GM18499 (cell line): ENCODE measurements around the gene SCO1.

Experiments used
- ATAC-seq: cut with Tn5 transposase; IDR thresholded peaks from one replicate; pipeline ENCODE4 v1.9.1; 2021; ENCODE audit warnings: moderate number of reproducible peaks; ENCODE audit not compliant: insufficient read depth, unreplicated experiment

The SCO1 gene

DNA sequence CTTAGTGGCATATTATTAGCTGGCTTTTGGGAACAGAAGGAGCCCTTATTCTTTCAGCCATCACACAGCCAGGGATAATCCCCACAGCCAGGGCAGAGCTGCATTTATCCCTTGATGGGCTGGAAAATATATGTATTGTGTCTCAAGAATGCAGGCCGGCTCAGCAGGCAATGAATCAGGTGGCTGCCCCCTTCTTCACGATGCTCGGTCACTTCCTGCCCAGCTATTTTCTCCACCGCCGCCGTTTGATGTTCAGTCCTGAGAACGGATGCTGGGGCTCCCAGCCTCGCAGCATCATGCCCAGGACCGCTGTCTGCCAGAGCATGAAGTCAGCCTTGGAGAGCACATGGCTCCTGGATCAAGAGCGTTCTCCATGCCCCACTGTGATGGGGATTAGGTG is 35.9 kb downstream of the SCO1 start:
- ATAC-seq: no peak

DNA sequence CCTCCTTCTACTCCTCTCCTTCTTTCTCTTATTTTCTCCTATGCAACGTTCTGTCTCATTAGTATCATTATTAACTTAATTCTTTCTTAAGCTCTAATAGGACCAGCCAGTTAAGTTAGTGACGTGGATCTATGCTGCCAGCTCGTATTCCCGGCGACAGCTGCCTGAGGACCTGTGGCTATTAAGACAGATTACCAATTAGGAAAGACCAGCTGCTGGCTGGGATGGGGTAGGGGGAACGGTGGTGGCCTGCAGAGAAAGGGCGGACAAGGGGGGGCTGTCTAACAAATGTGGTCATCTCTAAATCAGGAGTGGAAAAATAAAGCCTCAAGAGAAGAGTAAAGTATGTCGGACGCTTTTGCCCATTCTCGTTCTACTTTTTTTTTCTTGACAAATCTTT is 39.5 kb downstream of the SCO1 start:
- no peak for ATAC-seq

DNA sequence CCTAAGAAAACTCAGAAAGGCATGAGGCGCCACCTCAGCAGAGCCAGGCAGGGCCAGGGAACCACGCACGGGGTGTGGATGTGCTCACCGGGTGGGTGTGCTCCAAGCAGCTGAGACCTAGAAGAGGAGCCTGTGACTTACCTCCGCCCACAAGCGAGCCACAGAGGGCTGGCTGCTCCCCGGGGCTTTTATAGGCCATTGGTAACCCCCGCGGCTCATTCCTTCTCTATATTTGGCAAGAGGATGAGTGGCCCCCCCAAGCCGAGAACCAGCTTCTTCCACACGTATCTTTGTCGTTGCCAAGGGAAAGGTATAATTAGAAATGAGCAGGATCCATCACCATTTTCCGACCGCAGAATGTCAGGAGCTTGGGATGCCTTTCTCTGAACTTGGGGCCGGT is 40.2 kb downstream of the SCO1 start, which contains the start of gene MYH3:
Gene MYH3, minus strand, starts transcription at position 162 of the 400 bp plus-strand sequence. CDS start 2,245 bp downstream, outside the sequence.
- no peak for ATAC-seq

DNA sequence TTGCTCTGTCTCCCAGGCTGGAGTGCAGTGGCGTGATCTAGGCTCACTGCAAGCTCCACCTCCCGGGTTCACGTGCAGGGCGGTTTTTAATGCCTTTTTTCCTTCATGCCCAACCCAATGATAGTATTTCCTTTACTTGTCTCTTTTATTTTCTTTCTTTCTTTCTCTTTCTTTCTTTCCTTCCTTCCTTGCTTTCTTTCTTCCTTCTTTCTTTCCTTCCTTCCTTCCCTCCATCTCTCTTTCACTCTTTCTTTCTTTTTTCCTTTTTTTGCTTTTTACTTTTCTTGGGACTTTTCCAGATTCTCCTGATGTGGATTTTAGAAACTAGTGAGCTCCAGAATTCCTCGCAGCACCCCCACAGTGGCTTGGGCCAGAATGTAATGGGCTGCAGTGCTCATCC is 43.3 kb downstream of the SCO1 start:
- ATAC-seq: no peak

DNA sequence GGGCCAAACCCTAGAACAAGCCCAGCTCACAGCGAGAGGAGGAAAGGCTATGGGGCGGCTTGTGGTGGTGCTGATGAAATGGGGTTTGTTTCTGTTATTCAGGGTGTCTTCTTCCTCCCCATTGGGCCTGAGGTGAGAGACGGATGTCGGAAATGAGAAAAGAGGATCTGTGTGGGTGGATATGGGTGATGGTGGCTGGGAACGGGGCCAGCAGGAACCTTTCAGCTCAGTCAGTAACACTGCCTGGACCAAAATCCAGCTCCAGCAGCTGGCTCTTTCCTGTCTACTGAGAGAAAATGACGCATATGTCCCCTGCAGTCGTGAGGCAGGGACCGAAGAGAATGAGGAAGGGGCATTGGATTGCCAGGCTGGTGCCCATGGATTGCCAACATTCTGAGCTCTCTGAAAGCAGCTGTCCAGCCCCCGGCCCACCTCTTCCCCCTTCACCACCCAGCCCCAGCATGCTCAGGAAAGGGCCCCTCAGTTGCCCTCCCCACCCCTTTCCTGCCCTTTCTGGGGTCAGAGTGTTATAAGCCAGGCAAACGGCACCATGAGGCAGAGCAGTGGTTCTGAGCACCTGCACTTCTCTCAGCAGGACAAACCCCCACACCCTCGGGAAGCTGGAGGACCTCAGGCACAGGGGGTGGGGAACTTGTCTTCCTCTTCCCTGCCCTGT is 44.2 kb downstream of the SCO1 start:
- ATAC-seq: no peak

DNA sequence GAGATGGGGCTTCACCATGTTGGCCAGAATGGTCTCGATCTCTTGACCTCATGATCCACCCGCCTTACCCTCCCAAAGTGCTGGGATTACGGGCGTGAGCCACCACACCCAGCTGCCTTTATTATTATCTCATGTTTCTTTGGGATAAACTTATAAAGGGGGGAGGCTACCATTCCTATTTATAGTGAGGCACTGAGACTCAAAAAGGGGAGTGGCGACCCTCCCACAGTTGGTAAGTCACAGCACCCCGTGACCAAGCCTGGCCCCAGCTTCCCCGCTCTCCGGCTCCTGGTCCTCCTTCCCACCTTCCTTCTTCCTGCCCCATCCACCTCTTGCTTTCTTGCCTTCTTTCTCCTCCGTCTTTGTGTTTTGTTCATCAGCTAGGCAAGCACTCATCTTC is 45.4 kb downstream of the SCO1 start:
- no peak for ATAC-seq

DNA sequence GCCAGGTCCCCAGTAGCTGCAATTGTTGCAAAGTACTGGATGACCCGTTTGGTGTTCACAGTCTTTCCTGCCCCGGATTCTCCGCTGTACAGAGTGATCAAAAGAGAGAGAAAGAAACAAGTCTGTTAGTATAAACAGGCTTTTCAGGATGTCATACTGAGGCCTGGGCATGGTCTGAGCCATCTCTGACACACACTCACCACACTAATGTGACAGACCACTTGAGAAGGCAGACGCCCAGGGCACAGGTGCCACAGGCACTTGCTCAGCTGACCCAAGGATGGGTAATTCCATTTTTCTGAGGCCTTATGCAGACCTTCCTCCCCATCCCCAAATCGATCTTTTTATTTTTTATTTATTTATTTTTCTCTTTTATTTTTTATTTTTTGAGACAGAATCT is 47.7 kb downstream of the SCO1 start:
- no peak for ATAC-seq

DNA sequence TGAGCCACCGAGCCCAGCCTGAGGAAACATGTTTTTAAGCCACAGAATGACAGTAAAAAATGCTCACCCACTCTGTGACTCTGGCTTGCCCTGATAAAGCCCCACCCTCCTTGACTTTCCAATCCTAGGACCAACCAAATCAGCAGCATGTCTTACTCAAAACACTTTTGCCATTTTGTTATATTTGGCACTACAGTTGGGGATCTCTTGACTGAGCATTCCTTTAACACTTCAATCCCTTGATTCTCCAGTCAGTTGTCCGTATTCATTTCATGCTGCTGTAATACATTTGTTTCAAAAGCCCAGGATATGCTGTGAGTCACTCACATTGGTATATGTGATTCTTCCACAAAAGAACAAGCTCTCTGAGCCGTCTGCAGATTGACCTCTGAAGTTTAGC is 48.4 kb downstream of the SCO1 start:
- ATAC-seq: no peak

DNA sequence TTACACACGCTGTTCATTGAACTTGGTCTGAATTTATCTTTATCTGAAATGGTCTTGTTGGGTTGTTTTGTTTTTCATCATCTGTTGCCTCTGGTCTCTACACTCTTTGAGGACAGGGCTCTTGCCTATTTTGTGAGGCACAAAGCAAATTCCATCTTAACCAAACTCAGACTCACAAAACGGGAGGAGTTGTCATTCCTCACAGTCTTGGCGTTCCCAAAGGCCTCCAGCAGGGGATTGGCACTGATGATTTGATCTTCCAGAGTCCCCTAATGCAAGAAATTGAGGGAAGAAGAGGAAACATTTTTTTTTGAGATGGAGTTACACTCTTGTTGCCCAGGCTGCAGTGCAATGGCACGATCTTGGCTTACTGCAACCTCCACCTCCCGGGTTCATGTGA is 49.0 kb downstream of the SCO1 start:
- ATAC-seq: no peak

DNA sequence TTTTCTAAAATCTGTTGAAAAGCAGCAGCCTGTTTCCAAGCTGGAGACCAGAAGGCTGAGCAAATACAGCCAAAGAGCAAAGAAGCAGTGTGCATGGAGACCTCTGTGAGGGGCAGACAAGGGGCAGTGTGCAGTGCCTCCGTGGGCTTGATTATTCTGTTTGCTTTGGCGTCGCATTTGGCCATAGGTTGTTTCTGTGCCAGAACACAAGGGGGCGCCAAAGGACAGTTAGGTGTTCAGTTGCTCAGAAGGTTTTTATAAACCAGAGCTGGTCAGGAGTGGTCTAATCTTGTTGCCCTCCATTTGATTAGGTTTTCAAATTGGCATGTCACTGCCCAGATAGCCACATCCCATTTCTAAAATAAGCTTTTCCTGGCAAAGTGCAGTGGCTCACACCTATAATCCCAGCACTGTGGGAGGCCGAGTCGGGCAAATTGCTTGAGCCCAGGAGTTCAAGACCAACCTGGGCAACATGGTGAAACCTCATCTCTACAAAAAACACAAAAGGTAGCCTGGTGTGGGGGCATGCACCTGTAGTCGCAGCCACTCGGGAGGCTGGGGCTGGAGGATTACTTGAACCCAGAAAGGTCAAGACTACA is 50.8 kb downstream of the SCO1 start:
- ATAC-seq: no peak

DNA sequence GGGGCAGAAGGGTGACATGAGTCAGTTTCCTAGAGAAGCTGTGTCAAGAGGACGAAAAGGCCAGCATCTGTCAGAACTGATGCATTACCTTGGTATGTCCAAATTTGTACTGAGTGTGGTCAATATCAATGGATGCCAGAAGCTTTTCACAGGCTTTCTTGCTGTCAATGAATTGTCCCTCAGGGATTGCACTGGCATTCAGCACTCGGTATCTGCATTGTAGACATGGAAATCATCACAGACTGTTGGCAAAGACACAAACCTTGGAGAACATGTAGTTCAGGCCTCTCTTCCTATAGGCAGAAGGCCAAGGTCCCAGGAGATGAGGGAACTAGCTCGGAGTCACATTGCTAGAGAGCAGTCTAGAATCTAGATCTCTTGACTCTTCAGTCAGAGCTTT is 56.9 kb downstream of the SCO1 start:
- ATAC-seq: no peak

DNA sequence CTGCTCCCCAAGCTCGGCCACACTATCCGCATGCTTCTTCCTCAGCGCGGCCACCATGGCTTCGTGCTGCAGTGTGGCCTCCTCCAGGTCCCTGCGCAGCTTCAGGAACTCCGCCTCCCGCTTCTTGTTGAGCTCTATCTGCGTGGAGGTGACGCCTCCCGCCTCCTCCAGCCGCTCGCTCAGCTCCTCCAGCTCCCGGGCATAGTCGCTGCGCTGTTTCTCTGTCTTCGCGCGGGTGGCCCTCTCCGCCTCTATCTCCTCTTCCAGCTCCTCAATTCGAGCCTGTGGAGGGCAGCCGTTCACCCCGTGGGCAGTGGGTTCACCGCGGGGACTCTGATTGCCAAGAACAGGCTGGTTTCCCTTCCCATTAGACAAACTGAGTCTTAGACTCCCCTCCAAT is 59.2 kb downstream of the SCO1 start:
- no peak for ATAC-seq

DNA sequence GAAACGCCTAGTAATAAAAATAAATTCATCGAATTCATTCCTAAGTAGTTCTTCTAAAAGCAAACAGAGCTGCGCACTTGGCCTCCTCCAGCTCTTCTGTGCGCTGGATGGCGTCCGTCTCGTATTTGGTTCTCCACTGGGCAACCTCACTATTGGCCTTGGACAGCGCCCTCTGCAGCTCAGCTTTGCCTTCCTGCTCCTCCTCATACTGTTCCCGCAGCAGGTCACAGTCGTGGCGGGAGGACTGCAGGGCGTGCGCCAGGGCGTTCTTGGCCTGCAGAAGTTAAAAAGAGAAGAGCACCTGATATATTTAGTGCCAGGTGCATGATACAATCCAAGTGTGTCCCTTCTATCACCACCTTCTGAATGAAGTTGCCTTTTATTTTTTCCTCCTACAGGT is 62.0 kb downstream of the SCO1 start:
- ATAC-seq: no peak

DNA sequence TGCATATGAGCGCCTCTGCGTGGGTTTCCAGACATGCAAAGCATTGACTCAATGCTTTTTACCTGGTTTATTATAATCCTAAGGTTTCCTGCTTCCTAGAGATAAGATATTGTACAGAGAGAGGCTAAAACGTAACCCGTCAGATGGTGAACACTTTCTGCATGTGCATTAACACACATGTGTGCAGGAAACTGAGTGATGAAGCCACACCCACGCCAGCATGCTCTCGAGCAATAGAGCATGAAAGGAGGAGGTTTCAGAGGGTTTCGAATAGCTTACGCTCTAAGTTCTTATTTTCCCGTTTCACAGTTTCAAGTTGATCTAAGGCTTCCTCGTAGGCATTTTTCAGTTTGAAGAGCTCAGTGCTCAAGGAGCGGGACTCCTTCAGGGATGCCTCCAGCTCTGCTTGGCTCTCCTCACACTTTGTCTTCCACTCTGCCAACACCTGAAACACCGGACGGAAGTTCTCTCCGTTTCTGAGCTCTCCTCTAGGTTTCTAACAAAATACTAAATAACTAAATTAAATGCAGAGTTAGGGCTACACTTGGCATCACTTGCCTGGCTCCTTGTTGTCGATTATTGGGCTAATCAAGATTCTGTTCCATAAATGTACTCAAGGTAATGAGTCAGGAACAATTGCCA is 63.5 kb downstream of the SCO1 start:
- peak; percentile 91 for ATAC-seq

DNA sequence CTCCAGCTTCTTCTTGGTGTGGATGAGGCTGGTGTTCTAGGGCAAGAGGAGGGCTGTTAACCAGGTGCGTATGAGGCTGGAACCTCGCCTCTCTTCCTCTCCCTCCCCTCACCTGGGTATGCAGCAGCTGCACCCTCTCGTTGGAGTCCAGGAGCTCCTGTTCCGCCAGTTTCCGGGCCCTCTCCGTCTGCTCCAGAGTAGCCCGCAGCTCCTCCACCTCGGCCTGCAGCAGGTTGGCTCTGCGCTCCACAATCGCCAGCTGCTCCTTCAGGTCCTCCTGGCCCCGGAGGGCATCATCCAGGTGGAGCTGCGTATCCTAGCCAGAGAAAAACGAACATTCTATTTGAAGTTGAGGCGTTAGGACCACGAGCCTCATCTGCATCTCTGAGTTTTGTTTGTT is 65.6 kb downstream of the SCO1 start:
- ATAC-seq: no peak

DNA sequence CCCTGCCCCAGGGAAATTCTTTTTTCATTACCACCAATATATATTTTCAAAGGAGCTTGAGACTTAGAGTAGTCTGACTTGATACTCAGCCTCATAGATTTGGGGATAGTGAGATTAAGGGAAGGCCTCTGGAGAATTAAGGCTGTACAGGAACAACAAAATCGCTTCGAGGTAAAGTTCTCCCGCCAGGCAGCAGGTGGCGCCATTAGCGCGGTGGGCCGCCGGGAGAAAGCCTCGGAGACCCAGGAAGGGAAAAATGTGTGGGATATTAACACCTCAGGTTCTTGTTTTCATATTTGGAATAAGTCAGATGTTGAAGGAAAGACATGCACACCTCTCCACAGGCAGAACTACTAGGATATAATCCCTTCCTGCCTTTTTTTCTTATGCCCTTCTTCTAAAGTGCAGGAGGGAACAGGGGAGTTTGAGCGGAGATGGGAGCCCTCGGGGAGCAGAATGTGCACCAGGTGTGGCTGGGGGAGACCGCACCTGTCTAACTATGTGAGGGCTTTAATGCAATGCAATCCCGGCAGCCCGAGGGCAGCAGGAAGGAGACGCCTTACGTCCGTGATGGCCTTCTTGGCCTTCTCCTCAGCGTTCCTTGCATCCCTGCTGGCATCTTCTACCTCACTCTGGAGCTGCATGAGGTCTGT is 66.2 kb downstream of the SCO1 start:
- no peak for ATAC-seq

DNA sequence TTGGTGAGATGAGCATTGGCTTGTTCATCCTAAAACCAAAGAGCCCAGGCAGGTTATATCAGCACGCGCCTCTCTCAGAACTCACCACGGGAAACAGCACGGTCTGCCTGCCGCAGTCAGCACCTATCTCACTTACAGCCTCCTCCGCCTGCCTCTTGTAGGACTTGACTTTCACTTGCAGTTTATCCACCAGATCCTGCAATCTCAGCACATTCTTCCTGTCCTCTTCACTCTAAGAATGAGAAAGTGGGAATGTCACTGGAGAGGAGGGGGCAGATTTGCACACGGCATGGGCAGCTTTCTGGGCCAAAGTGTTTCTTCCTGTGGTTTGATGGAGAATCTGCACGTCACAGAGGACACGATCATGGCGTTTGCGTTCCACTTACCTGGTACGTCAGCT is 67.6 kb downstream of the SCO1 start:
- no peak for ATAC-seq

DNA sequence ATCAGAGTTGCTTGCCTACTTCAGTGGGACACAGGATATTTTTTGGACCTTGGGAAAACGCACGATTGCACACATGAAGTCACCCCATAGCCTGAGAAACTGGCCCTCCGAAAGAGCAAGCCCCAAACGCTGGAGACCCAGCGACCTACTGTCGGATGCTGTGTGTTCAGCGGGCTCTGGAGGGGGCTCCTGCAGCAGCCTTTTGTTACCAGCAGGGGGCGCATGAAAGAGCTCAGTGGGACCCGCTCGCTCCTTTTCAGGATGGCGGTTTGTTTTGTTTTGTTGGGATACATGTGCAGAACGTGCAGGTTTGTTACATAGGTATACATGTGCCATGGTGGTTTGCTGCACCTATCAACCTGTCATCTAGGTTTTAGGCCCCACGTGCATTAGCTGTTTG is 68.6 kb downstream of the SCO1 start:
- ATAC-seq: no peak

DNA sequence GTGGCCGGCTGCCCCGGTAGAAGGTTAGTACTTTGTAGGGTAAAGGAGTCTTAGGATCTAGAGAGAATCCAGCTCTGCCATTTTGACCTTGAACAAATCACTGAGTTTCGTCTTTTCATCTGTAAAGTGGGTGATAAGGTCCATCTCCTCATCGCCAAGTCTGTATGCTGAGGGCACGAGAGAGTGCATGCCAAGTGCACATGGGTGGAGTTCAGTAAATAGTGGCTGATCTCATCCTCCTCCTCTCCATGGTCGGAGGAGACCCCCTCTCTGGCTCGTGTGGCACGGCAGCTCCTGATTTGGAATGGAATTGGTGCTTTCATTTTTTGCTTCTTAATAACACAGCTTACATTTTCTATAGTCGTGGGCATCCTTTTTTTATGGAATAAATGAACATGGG is 70.9 kb downstream of the SCO1 start:
- no peak for ATAC-seq

DNA sequence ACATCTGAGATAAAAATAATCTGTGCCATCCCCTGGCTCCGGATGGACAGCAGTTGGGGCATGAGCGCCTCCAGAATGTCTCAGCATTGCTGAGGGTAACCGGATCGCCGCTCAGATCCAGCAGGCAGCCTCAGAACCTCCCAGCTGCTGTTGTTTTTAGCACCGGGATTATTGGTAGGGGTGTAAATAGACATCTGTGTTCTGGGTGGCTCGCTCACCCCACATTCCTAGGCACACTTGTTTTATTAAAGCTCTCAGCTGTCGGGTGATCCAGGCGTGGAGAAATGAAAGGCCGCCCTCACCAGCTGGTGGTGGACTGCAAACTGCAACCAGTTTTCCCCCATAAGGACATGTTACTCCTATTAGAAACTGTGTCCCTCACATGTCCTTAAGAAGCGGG is 72.4 kb downstream of the SCO1 start:
- no peak for ATAC-seq

DNA sequence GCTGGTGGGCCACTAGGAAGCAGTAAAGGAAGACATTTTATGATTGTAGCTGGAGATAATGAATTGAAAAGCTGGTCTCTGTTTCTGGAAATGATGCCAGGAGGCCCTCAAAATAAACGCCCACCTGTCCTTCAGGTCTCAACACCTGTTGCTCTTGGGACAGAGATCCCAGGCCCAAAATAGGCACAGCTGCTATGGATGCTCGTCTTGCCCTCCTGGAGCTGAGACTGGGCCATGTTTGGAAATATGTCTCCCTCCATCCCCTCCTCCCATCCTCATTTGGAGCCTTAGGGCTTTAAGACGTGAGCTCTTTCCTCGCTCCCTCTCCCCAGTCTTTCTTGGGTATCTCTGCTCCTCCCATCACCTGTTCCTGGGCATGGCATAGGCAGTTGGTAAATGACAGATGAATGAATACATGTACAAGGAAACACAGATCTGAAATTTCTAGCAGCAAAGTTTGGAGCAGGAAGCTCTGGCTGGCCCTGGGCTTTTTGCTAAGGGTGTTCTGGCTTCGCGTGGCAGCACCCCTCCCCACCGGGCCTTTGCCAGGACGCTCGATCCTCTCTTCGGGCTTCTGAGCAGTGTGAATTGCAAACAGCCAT is 73.5 kb downstream of the SCO1 start:
- ATAC-seq: no peak
